Sigmoid colon (tissue), 4 donors: ENCODE measurements around the gene LSM5.

ENCODE experiments used
- CTCF ChIP-seq, 4 experiments: fragments of 450-650 bp in 3 of 4; fragments of 200-600 bp in 1 of 4; IDR thresholded peaks; one replicate each; pipeline ENCODE4 v1.5.1; 2016 to 2019; ENCODE audit warnings: antibody characterized with exemption in 4 of 4, mild to moderate bottlenecking in 3 of 4, moderate library complexity in 2 of 4
- POLR2A ChIP-seq, 2 donors: fragments of 450-650 bp; IDR thresholded peaks; one replicate each; pipeline ENCODE4 v1.6.1; 2016; ENCODE audit warnings: antibody characterized with exemption in 2 of 2, mild to moderate bottlenecking in 2 of 2, moderate library complexity in 2 of 2
- POLR2AphosphoS5 ChIP-seq, 4 donors: sonication (generic); formaldehyde crosslinking; IDR thresholded peaks; one replicate each; pipeline ENCODE4 v1.6.1; 2017; ENCODE audit warnings: antibody characterized with exemption in 4 of 4

DNA sequence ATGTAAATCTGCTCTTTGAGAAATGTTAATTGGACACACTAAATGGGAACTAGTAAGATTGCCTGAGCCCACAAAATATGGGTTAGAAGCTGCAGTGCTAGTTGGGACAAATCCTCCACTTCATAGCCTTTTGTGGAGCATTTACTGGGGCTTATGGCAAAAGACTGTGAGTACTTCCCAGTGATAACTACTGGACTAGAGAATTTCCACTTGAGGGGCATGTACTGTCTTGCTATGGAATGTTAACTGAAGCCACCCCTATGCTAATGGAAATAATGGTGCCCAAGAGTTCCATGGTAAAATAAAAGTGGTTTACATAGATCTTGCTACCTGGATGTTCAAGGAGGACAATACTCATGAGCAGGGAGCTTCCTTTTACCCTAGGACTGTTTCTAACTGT, 34.5 kb upstream of the LSM5 start:
- no peak for TF ChIP-seq CTCF (IDR thresholded peaks at IDR 0.05)
- no peak for TF ChIP-seq POLR2A (IDR thresholded peaks at IDR 0.05)
- no peak for TF ChIP-seq POLR2AphosphoS5 (IDR thresholded peaks at IDR 0.05)
